ENCODE data around the gene ALK. TPM values are rescaled to one million over a fixed set of nuclear protein-coding genes. Genes with fewer than 3 reads are reported as not detected.

Gene ALK
- total RNA-seq, 1 donor from 2014 or later, result not detected

DNA sequence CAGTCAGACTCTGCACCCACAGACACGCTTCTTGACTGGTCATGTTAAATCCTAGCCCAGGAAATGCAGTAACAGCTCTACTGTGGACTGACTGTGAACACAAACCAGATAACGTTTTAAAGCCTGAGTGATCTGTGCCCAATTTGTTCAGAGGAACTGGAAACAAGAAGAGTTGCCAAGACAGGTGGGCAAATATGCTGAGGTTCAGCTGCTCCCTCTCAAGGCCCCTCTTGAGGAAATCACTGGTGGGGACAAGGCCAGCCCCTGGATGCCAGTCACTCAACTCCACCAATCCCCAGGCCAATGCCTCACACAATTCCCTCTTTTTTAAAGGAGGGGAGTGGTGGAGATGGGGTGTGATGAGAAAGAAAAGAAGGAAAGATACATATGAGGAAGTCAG, 261.2 kb downstream of the ALK start:
- intact Hi-C loops (cut with micrococcal nuclease), result no loop called here

- intact Hi-C loops (cut with micrococcal nuclease), result no loop called here
Measured at GRCh38 chr2:29659178-29659577, 262.2 kb downstream of the ALK start.

DNA sequence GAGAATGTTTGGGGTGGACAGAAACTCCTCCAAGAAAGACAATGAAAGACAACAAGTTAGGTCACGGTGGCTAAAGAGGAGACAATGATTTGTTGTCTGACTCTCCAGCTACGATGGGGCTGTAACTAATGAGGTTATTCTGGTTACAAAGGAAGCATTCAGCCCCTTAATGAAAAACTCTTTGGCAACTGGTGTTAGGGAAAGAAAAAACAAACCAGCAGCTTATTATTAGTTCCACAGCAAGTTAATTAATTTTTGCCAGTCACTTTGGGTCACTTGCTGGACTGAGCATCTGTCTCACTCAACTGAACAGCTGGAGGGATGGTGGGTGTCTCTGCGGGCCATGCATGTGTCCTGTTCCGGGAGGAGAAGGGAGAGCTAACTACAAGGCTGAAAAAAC, 263.7 kb downstream of the ALK start:
- intact Hi-C loops (cut with micrococcal nuclease), result no loop called here

- intact Hi-C loops (cut with micrococcal nuclease), result no loop called here
Measured at GRCh38 chr2:29655391-29656086, 265.8 kb downstream of the ALK start.

- intact Hi-C loops (cut with micrococcal nuclease), result no loop called here
Measured at GRCh38 chr2:29650631-29651097, 270.7 kb downstream of the ALK start.

- intact Hi-C loops (cut with micrococcal nuclease), result no loop called here
Measured at GRCh38 chr2:29644949-29645348, 276.4 kb downstream of the ALK start.

GRCh38 chr2:29643196-29643595, 278.2 kb downstream of the ALK start:
- intact Hi-C loops (cut with micrococcal nuclease), result no loop called here

DNA sequence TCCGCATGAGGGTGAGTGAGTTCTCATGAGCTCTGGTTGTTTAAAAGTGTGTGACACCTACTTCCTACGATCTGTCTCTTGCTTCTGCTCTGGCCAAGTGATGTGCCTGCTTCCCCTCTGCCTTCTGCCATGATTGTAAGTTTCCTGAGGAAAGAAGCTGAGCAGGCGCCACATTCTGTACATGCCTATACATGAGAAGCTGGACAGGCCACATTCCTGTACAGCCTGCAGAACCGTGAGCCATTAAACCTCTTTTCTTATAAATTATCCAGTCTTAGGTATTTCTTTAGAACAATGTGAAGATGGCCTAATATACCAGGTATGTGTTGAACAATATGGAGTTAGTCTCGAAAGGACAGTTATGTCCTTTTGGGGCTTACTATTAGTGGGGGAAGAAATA, 281.0 kb downstream of the ALK start:
- intact Hi-C loops (cut with micrococcal nuclease), result no loop called here

GRCh38 chr2:29638641-29639040, 282.7 kb downstream of the ALK start:
- intact Hi-C loops (cut with micrococcal nuclease), result no loop called here

GRCh38 chr2:29634916-29635315, 286.5 kb downstream of the ALK start:
- intact Hi-C loops (cut with micrococcal nuclease), result no loop called here

DNA sequence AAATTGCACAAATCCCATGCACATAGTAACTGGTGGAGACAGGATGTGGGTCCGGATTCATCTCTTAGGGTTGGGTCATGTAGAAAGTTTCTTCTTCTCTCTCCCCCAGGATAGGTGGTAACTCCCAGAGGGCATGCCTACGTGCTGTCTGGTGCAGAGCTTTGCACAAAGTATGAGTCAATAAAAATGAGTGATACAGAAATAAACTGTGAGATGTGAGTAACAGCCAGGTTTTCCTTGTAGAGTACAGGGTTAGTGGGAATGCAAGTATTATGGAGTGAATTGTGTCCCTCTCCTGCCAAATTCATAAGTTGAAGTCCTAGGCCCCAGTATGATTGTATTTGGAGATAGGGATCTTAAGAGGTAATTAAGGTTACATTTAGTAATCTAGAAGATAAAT, 289.4 kb downstream of the ALK start:
- intact Hi-C loops (cut with micrococcal nuclease), result no loop called here

- intact Hi-C loops (cut with micrococcal nuclease), result no loop called here
Measured at GRCh38 chr2:29629495-29629894, 291.9 kb downstream of the ALK start.

GRCh38 chr2:29628862-29629261, 292.5 kb downstream of the ALK start:
- intact Hi-C loops (cut with micrococcal nuclease), result no loop called here

DNA sequence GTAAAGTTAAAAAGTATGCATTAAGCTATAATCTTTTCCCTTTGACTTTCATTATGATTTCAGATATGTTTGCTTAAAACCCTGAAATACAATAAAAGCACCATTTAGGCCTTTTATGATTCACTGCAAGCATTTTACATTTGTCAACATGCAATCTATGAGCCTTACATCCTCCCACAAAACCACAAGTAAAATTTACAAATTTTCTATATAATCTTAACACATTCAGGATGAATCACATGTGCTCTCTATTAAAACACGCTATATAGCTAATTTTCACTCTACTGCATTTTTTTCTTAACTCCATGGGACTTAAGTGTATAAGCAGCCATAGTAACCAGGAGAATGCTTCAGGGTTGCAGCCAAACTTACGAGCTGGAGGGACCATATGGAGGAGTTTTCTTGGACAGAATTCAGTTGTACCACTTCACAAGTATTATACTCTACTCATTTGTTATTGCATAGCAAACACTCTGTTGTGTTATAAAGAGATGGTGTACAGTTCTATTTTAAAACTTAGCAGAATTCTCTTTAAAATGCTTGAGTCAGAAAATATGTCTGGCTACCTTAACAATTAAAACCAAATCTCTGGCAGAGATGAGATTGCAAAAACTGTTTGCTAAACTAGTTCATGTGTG, 293.2 kb downstream of the ALK start:
- intact Hi-C loops (cut with micrococcal nuclease), result no loop called here

GRCh38 chr2:29627279-29627711, 294.1 kb downstream of the ALK start:
- intact Hi-C loops (cut with micrococcal nuclease), result no loop called here

DNA sequence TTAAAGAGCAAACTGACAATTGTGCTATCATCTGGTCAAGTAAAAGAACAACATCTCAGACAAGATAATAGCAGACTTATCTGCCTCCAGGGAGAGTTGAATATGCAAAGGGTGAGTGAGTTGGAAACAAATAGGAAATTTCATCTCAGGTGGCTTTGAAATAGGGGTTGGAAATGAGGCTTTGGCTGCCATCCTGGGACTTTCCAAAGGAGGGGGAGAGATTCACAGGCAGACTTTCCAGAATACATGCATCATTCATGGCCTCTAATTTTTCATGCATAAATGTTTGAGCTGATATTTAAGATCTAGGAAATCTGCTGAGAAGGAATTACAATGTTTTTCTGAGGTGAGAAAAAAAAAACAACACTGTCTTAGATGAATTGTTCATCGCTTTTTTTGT, 300.5 kb downstream of the ALK start:
- intact Hi-C loops (cut with micrococcal nuclease), result no loop called here

GRCh38 chr2:29619689-29620088, 301.7 kb downstream of the ALK start:
- intact Hi-C loops (cut with micrococcal nuclease), result no loop called here

- intact Hi-C loops (cut with micrococcal nuclease), result no loop called here
Measured at GRCh38 chr2:29618024-29618423, 303.4 kb downstream of the ALK start.

DNA sequence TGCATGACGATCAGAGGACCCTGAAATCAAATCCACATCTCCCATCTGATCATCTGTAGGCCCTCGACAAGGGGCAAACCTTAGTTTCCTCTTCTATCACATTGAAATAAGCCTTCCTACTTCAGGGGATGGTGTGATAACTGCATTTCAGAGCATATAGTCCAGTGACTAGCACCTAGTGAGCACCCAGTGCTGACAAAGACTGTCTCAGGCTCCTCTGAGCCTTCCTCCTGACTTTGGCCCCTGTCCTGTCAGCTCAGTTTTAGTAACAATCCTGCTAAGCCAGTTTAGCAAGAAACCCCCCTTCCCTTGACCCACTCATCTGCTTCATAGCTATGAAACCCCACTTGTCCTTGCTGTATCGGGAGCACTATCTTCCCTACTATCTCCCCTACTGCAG, 304.0 kb downstream of the ALK start:
- intact Hi-C loops (cut with micrococcal nuclease), result no loop called here

- intact Hi-C loops (cut with micrococcal nuclease), result no loop called here
Measured at GRCh38 chr2:29616569-29616968, 304.8 kb downstream of the ALK start.

GRCh38 chr2:29615841-29616240, 305.5 kb downstream of the ALK start:
- intact Hi-C loops (cut with micrococcal nuclease), result no loop called here

DNA sequence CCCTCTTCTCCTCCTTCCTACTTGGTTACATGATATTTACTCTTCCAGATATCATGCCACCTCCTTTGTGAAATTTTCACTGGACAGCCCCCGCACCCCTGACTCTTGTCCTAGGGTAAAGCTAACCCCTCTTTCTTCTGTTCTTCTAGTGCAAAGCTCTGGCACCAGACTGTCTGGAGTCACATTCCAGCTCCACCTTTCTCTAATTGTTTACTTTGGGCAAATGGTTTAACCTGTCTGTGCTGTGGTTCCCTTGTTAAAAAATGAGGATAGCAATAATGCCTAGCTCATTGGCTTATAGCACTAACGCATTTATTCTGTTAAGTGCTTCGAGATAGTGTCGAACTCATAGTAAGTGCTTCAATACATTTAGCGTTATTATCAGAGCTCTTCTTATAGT, 306.2 kb downstream of the ALK start:
- intact Hi-C loops (cut with micrococcal nuclease), result no loop called here

- intact Hi-C loops (cut with micrococcal nuclease), result no loop called here
Measured at GRCh38 chr2:29614295-29614830, 307.0 kb downstream of the ALK start.
